HUES64 (cell line): Measurements from ENCODE around the gene PCBP2.

Experiments
- H3K27ac ChIP-seq: 2 replicates; pipeline ENCODE4 v1.7.0; 2013; ENCODE audit warnings: low read depth, low read length, inconsistent platforms
- H3K27me3 ChIP-seq: 2 replicates; pipeline ENCODE4 v1.6.1; 2013; ENCODE audit warnings: mild to moderate bottlenecking, low read length; ENCODE audit not compliant: insufficient read depth
- H3K36me3 ChIP-seq: 2 replicates; pipeline ENCODE4 v1.6.1; 2013; ENCODE audit warnings: mild to moderate bottlenecking, low read length; ENCODE audit not compliant: insufficient read depth
- H3K4me1 ChIP-seq: 2 replicates; pipeline ENCODE4 v1.6.1; 2013; ENCODE audit warnings: mild to moderate bottlenecking, low read length, moderate library complexity; ENCODE audit not compliant: insufficient read depth
- H3K4me3 ChIP-seq: 2 replicates; pipeline ENCODE4 v1.5.1; 2013; ENCODE audit warnings: mild to moderate bottlenecking, low read length, moderate library complexity
- H3K9ac ChIP-seq: 2 replicates; pipeline ENCODE4 v1.6.1; 2013; ENCODE audit warnings: mild to moderate bottlenecking, low read depth, low read length
- H3K9me3 ChIP-seq: 2 replicates; pipeline ENCODE4 v1.6.1; 2013; ENCODE audit warnings: low read depth, low read length; ENCODE audit not compliant: insufficient read depth
- WGBS: fragments of 150-250, 120-280 bp; methylation state at CpG from one replicate; pipeline ENCODE4 v1.1.7; 2013; ENCODE audit warnings: missing lambda C conversion rate; 5-methylcytosine and 5-hydroxymethylcytosine counted together

Gene PCBP2

GRCh38 chr12:53484686-53485575, 33.0 kb downstream of the PCBP2 start:
- Histone ChIP-seq H3K27me3 (no peaks in the 10 kb centered on the region), H3K4me3 (no peak overlapping the region), H3K9ac (no peak overlapping the region), H3K36me3 (peaks cover 66% of the 10 kb centered on the region), H3K4me1 (peaks cover 6% of the 10 kb centered on the region; the same call in 1 of the 2 replicates), H3K27ac (no peak overlapping the region), H3K9me3 (no peaks in the 10 kb centered on the region)
- WGBS, result 95% methylated on average over 10 of the region's 10 CpGs

- H3K36me3 ChIP-seq, result peaks cover 55% of the 10 kb centered on the region
- no peak overlapping the region for H3K9ac ChIP-seq
- H3K27me3 ChIP-seq, result no peaks in the 10 kb centered on the region
- 98% methylated on average over 10 of the region's 10 CpGs for WGBS
- no peak overlapping the region for H3K4me3 ChIP-seq
- H3K4me1 ChIP-seq, result no peaks in the 10 kb centered on the region
- no peaks in the 10 kb centered on the region for H3K9me3 ChIP-seq
- H3K27ac ChIP-seq, result no peak overlapping the region
Observed at GRCh38 chr12:53485955-53486735, 34.2 kb downstream of the PCBP2 start.

- H3K27ac ChIP-seq, result no peak overlapping the region
- no peaks in the 10 kb centered on the region for H3K9me3 ChIP-seq
- no peak overlapping the region for H3K4me3 ChIP-seq
- H3K36me3 ChIP-seq, result peaks cover 48% of the 10 kb centered on the region
- WGBS, result 91% methylated on average over 17 of the region's 17 CpGs
- no peaks in the 10 kb centered on the region for H3K27me3 ChIP-seq
- no peaks in the 10 kb centered on the region for H3K4me1 ChIP-seq
- no peak overlapping the region for H3K9ac ChIP-seq
Observed at GRCh38 chr12:53486736-53487487, 35.0 kb downstream of the PCBP2 start.

- WGBS, result 93% methylated on average over 5 of the region's 5 CpGs
- Histone ChIP-seq H3K36me3 (peaks cover 24% of the 10 kb centered on the region), H3K9me3 (no peaks in the 10 kb centered on the region), H3K4me3 (no peak overlapping the region), H3K4me1 (peaks cover 10% of the 10 kb centered on the region; the same call in 1 of the 2 replicates), H3K27me3 (no peaks in the 10 kb centered on the region), H3K9ac (no peak overlapping the region), H3K27ac (no peak overlapping the region)
Observed at GRCh38 chr12:53489242-53489864, 37.5 kb downstream of the PCBP2 start.

GRCh38 chr12:53492188-53492587, 40.3 kb downstream of the PCBP2 start:
- 62% methylated on average over 20 of the region's 20 CpGs for WGBS
- H3K4me1 ChIP-seq, result peaks cover 23% of the 10 kb centered on the region
- peak overlapping the region; percentile 81 for H3K27ac ChIP-seq
- H3K36me3 ChIP-seq, result no peaks in the 10 kb centered on the region
- H3K9me3 ChIP-seq, result no peaks in the 10 kb centered on the region
- H3K27me3 ChIP-seq, result no peaks in the 10 kb centered on the region
- peak overlapping the region; percentile 63 for H3K4me3 ChIP-seq
- peak overlapping the region; percentile 76 for H3K9ac ChIP-seq

GRCh38 chr12:53492830-53493609, 41.1 kb downstream of the PCBP2 start:
- Histone ChIP-seq H3K4me1 (peaks cover 27% of the 10 kb centered on the region), H3K9me3 (no peaks in the 10 kb centered on the region), H3K36me3 (no peaks in the 10 kb centered on the region), H3K27me3 (no peaks in the 10 kb centered on the region), H3K9ac (peak overlapping the region; percentile 76), H3K4me3 (peak overlapping the region; percentile 63), H3K27ac (peak overlapping the region; percentile 81)
- 1% methylated on average over 51 of the region's 52 CpGs for WGBS

GRCh38 chr12:53493610-53494391, 41.9 kb downstream of the PCBP2 start:
- Histone ChIP-seq H3K36me3 (no peaks in the 10 kb centered on the region), H3K27ac (peak overlapping the region; percentile 68; the same call in 1 of the 2 replicates), H3K4me1 (peaks cover 33% of the 10 kb centered on the region), H3K9me3 (no peaks in the 10 kb centered on the region), H3K27me3 (no peaks in the 10 kb centered on the region), H3K9ac (peak overlapping the region; percentile 48), H3K4me3 (peak overlapping the region; percentile 63)
- 28% methylated on average over 11 of the region's 11 CpGs for WGBS

- WGBS, result 51% methylated on average over 3 of the region's 5 CpGs
- H3K4me1 ChIP-seq, result peaks cover 40% of the 10 kb centered on the region
- peak overlapping the region; percentile 30; the same call in 1 of the 2 replicates for H3K27ac ChIP-seq
- no peaks in the 10 kb centered on the region for H3K9me3 ChIP-seq
- H3K9ac ChIP-seq, result peak overlapping the region; percentile 8; the same call in 1 of the 2 replicates
- H3K27me3 ChIP-seq, result no peaks in the 10 kb centered on the region
- H3K4me3 ChIP-seq, result peak overlapping the region; percentile 22; the same call in 1 of the 2 replicates
- H3K36me3 ChIP-seq, result no peaks in the 10 kb centered on the region
Observed at GRCh38 chr12:53495903-53496751, 44.2 kb downstream of the PCBP2 start.

GRCh38 chr12:53496752-53497032, 44.8 kb downstream of the PCBP2 start:
- H3K4me3 ChIP-seq, result no peak overlapping the region
- 100% methylated on average over 1 of the region's 1 CpG for WGBS
- H3K27ac ChIP-seq, result no peak overlapping the region
- no peak overlapping the region for H3K9ac ChIP-seq
- H3K9me3 ChIP-seq, result no peaks in the 10 kb centered on the region
- H3K36me3 ChIP-seq, result no peaks in the 10 kb centered on the region
- no peaks in the 10 kb centered on the region for H3K27me3 ChIP-seq
- peaks cover 43% of the 10 kb centered on the region for H3K4me1 ChIP-seq
